ENCODE data around the gene TMEM17. TPM values are rescaled to one million over a fixed set of nuclear protein-coding genes. Genes with fewer than 3 reads are reported as not detected.

TMEM17 gene
- total and polyA plus RNA-seq, 2 of the 13 experiments (the other 11 are each of a cell fraction or from before 2014, with no cell fraction given), result 0.22 to 0.50 TPM

GRCh38 chr2:62536873-62537547, 31.0 kb upstream of the TMEM17 start:
- peak; percentile 62 for ATAC-seq
- no peak overlapping the region for H3K4me2 ChIP-seq (ENCODE audit: low read depth, low read length)
- no peaks in the 10 kb centered on the region for H4K20me1 ChIP-seq (ENCODE audit: insufficient read depth, low read length)
- no peak overlapping the region for H2AFZ ChIP-seq (ENCODE audit: low read length)
- ChIA-PET CTCF (ENCODE audit: low intra/inter-chr PET ratio, low total read pairs) (no interaction called here), POLR2A (interaction anchor here (0.7 to 7.2 kb wide), 8 partner anchors 9 to 181 kb away, joined by 3 to 193 read pairs (median 4); partner anchors contain the start of gene EHBP1)
- in situ Hi-C loops (cut with HindIII; ENCODE audit: extremely low pct_ligation_motif_present, low pct_unique_long_range_greater_than_20kb) (no loop called here), intact Hi-C loops (cut with micrococcal nuclease; ENCODE audit: unreplicated experiment) (no loop called here)
- no peak overlapping the region for H3K4me3 ChIP-seq (replicated peaks in 1 of 3; ENCODE audit: insufficient read depth in 1 of 3, low read depth in 2 of 3, low read length in 3 of 3)
- no peaks in the 10 kb centered on the region; a peak in 1 of 5 replicates for H3K36me3 ChIP-seq (replicated peaks in 1 of 2; ENCODE audit: control insufficient read depth in 1 of 2, insufficient read depth in 2 of 2, low read length in 2 of 2)
- H3K9me3 ChIP-seq (ENCODE audit: low read length), result no peaks in the 10 kb centered on the region
- peak; percentile 73 for DNase-seq (ENCODE audit: low spot score)
- H3K27me3 ChIP-seq (ENCODE audit: control insufficient read depth in 1 of 2, insufficient read depth in 2 of 2, low read length in 2 of 2), result no peaks in the 10 kb centered on the region
- peak overlapping the region; percentile 31; the same call in 1 of the 2 replicates for H3K9ac ChIP-seq (ENCODE audit: insufficient read depth, low read depth, low read length)
- peaks cover 69% of the 10 kb centered on the region for H3K4me1 ChIP-seq (ENCODE audit: insufficient read depth, low read length)
- no TSS peak for BruUV-seq (replicated peaks)
- 65% methylated on average over 7 of the region's 7 CpGs for WGBS (ENCODE audit: low lambda C conversion rate)
- H3K27ac ChIP-seq (ENCODE audit: extremely low read length, insufficient read depth, low read length), result peak overlapping the region; percentile 55
- no peaks in the 10 kb centered on the region for H3K79me2 ChIP-seq (ENCODE audit: insufficient read depth, low read length)
- no peak for FAIRE-seq
- peak; percentile 84; the same call in 1 of the 2 replicates for TF ChIP-seq PRMT3 (CRISPR knock-in tag; IDR thresholded peaks at IDR 0.05; ENCODE audit: borderline replicate concordance, low read depth)
- TF ChIP-seq NR2F6 (IDR thresholded peaks at IDR 0.05), result peak; percentile 26; the same call in 1 of the 2 replicates
- peak; percentile 43; the same call in 1 of the 2 replicates for TF ChIP-seq NR2F6 (CRISPR knock-in tag; IDR thresholded peaks at IDR 0.05)
- TF ChIP-seq TSC22D2 (CRISPR knock-in tag; IDR thresholded peaks at IDR 0.05; ENCODE audit: borderline replicate concordance), result 0 out of 2 replicates have a peak, but pooled peaks have one; percentile 19
- 0 out of 2 replicates have a peak, but pooled peaks have one; percentile 27 for TF ChIP-seq THAP7 (CRISPR knock-in tag; IDR thresholded peaks at IDR 0.05)
- peak in 1 of 2 experiments; percentile 15; a peak in 1 of 4 replicates for TF ChIP-seq EP300 (IDR thresholded peaks at IDR 0.05; ENCODE audit: low read depth in 2 of 2, low read length in 2 of 2)
- TF ChIP-seq EP300 (CRISPR knock-in tag; IDR thresholded peaks at IDR 0.05; ENCODE audit: borderline replicate concordance), result peak; percentile 21; the same call in 1 of the 2 replicates
- TF ChIP-seq ZNF777 (CRISPR knock-in tag; IDR thresholded peaks at IDR 0.05), result no peak
- TF ChIP-seq ZEB1 (IDR thresholded peaks at IDR 0.05; ENCODE audit: insufficient replicate concordance, low read depth), result peak; percentile 68
- peak; percentile 37; the same call in 1 of the 2 replicates for TF ChIP-seq ZNF281 (CRISPR knock-in tag; IDR thresholded peaks at IDR 0.05; ENCODE audit: borderline replicate concordance)
- TF ChIP-seq ZNF687 (CRISPR knock-in tag; IDR thresholded peaks at IDR 0.05), result peak; percentile 94
- TF ChIP-seq TBX3 (IDR thresholded peaks at IDR 0.05; ENCODE audit: borderline replicate concordance), result peak; percentile 58; the same call in 1 of the 2 replicates
- 0 out of 2 replicates have a peak, but pooled peaks have one; percentile 35 for TF ChIP-seq ZNF772 (CRISPR knock-in tag; IDR thresholded peaks at IDR 0.05)
- no peak for TF ChIP-seq PTBP1 (IDR thresholded peaks at IDR 0.05; ENCODE audit: low read depth, low read length, poor library complexity, severe bottlenecking)
- TF ChIP-seq ZKSCAN8 (CRISPR knock-in tag; IDR thresholded peaks at IDR 0.05; ENCODE audit: borderline replicate concordance), result peak; percentile 26; the same call in 1 of the 2 replicates
